HK-2 (cell line): ENCODE data around the gene PNKD.
"Not testable (repeated sequence)": the region's sequence is repeated elsewhere in the genome, so short reads cannot be mapped to it uniquely, and the experiment has no call there.

ENCODE experiments used
- DNase-seq: peaks from one replicate; pipeline ENCODE4 v3.0.0-alpha.2; 2018; ENCODE audit not compliant: unreplicated experiment

PNKD gene

DNA sequence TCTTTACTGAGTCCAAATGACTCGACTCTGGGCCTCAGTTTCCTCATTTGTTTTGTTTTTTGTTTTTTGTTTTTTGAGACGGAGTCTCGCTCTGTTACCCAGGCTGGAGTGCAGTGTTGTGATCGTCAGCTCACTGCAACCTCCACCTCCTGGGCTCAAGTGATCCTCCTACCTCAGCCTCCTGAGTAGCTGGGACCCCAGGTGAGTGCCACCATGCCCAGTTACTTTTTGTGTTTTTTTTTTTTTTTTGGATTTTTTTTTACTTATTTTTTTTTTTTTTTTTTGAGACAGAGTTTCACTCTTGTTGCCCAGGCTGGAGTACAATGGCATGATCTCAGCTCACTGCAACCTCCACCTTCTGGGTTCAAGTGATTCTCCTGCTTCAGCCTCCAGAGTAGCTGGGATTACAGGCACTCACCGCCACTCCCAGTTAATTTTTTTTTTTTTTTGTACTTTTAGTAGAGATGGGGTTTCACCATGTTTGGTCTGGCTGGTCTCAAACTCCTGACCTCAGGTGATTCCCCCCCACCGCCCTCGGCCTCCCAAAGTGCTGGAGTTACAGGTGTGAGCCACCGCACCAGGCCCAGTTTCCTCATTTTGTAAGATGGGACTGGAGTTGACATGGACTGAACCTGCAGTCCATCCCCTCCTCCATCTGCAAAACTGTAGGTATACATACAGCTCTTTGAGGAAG, 3.0 kb downstream of the PNKD start:
- not testable (repeated sequence) for DNase-seq

DNA sequence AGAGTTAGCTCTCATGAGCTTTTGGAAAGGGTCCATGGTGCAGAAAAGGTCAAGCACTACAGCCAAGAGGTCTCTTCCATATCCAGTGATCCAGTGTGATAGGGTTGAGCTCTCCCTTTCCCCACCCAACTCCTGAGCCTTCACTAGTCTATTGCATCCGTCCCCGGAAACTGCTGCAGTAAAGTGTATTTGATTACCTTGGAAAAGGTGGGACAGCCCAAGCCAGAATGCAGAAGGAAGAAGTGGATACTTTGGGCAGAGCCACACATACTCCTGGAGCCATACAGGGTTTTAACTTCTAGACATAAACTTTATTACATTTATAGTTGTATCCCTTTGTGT, 3.6 kb downstream of the PNKD start:
- DNase-seq = no peak

DNA sequence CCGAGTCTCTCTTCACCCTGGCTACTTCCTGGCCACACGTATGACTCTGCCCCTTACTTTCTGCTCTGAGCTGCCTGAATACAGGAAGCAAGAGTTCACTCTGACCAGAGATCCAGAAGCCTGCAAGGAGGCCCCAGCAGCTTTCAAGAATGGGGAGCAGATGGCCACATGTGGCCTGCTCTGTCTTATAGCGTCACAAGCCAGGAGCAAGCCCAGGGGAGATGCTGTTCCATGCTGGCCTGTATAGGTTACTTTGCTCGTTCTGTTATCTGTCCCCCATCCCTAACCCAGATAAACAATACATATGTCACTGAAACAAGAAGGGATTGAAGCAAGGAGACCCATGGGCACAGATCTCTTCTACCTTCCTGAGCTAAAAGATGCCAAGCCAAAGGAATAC, 4.3 kb downstream of the PNKD start:
- DNase-seq = no peak

DNA sequence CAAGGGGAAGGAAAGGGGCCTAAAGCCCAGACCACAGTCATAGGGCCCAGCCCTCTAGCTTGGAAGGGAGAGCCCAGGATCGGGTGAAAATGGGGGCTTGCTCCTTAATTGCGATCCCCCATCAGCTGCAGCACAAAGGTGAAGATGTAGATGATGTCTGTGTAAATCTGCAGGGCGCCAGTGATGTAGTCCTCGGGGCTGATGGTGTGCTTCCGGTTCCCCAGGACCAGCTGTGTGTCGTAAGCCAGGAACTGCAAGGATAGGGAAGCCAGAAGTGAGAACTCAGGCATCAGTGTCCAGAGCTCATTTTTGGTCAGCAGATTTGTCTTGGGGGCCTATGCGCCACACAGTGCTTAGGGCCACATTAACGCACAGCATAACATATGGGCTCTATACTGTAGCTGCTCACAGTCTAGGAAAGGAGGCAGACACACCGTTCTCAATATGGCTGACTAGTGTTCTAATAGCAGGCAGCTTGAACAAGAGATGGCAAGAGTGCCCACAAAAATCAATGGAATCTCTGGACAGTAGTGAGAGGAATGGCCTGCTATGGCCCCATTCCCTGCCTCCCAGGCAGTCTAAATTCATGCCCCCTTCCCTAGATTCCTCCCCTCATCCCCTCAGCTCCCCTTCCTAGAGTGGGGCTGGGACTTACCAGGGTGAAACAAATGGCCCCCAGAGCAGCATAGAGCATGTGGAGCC, 5.2 kb downstream of the PNKD start:
- no peak for DNase-seq

DNA sequence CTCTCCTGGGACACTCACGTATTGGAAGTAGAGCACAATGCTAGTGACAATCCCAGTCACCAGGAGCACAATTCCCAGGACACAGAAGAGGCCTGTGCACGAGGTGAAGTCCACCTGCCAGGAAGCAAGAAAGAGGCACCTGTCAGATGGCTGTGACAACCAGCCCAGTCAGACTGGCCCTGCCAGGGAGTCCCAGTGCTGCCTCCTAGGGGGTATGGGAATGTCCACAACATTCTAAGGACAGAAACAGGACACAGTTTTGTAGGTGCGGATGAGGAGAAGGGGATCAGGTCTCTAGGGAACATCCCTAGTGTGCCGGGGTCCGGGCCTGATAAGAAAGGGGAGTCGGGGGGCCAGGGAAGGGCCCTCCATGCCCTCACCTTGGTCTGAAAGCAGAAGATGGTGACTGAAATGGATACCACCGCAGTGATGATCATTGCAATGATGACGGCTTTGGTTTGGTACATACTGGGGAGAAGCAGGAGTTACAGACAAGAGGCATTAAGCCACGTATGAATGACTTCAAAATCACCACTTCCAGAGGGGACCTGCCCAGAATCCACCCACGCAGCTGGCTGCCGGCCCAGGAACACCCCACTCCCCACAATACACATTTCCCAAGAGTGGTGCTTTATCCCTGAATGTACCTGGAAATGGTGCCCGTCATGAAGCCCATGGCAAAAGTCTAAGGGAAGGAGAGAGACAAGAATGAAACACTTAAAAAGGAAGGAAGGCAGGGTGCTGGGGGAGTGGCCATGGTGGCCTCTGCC, 6.9 kb downstream of the PNKD start:
- no peak for DNase-seq

DNA sequence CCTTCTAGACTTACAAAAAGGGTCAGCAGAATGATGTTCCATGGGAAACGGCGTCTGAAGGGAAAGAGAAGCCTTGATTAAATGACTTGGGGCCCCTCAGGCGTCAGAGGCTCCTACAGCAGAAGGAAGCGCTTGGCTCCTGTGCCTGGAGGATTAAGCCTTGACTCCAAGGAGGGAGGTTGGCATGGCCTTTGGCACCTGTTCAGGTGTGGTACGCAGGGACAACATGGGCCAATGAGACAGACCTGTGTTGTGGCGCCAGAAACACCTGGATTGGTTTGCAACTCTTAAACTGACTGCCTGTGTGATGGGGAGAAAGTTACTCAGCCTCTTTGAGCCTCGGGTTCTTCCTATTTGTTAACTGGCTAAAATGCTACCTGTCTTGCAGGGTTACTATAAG, 7.6 kb downstream of the PNKD start:
- DNase-seq = no peak

DNA sequence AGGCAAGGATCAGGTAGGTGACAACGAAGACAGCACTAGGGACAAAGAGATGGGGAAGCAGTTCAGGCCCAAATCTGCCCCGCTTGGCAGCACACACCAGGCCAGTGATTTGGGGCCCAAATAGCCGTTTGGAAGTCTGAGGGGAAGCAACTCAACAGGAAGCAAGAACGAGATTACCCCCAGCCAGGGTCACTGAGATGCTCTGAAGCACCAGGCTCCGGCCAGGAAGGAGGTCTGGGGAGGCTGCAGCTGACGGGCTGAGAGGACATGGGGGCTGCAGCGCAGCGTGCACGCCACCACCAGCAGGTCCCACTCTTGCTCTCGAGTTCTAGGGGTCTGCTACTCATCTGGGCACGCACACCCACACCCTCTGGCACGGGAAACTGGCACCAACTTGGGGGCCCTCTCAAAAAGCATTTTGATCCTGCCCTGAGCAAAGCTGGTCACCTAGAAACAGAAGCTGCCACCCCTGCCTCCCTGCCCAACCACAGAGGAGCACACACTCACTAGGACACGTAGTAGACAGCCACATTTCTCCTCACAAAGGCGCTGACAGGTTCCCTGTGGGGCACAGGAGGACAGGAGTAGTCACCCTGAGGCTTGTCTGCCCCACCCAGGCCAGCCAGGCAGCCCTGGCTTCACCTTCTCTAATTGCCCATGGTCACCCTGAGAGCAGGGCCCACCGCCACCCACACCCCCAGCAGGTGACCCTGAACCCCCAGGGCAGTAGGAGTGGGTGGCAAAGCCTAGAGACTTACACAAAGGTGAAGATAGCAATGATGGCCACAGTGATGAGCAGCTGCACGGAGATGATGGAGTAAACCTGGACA, 8.4 kb downstream of the PNKD start:
- no peak for DNase-seq

DNA sequence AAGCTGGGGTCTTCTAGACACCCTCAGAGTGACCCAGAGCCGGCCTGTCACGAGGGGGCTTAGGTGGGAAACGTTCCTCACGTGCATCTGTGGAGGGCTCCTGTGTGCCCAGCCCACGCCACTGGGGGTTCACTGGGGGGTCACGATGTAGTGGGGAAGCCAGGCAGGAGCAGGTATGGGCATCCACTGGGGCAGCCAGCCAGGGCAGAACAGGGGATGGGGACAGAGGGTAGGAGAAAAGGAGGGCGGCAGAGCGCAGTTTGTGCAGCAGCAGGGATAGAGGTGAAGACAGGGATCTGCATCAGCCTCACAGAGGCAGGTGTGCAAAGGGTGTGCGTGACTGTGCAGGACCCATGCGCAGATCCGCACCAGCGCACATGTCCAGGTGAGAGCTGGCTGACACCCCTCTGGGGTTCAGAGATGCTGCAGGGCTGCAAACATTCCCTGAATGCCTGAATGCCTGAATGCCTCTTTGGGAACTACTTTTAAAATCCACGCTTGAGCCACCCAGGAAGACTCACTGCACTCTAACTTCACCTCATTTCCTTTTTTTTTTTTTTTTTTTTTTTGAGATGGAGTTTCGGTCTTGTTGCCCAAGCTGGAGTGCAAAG, 10.0 kb downstream of the PNKD start:
- no peak for DNase-seq

DNA sequence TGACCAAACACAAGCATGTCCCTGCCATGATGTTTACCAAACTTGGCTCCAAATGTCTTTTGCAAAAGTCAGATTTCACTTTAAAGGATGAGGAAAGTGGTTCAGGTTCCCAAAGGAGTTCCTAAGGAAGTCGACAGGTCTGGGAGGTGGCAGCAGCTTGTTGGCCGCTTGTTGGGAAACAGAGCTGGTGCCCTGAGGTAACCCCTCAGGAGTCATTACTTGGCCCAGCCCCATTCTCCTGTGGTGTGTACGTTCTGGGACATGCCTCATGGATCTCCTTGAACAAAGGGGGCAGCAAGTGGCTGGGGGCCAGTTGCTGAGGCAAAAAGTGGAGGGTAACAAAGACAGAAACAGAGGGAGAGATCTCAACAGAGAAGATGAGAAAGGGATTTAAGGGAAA, 11.1 kb downstream of the PNKD start:
- DNase-seq = no peak

DNA sequence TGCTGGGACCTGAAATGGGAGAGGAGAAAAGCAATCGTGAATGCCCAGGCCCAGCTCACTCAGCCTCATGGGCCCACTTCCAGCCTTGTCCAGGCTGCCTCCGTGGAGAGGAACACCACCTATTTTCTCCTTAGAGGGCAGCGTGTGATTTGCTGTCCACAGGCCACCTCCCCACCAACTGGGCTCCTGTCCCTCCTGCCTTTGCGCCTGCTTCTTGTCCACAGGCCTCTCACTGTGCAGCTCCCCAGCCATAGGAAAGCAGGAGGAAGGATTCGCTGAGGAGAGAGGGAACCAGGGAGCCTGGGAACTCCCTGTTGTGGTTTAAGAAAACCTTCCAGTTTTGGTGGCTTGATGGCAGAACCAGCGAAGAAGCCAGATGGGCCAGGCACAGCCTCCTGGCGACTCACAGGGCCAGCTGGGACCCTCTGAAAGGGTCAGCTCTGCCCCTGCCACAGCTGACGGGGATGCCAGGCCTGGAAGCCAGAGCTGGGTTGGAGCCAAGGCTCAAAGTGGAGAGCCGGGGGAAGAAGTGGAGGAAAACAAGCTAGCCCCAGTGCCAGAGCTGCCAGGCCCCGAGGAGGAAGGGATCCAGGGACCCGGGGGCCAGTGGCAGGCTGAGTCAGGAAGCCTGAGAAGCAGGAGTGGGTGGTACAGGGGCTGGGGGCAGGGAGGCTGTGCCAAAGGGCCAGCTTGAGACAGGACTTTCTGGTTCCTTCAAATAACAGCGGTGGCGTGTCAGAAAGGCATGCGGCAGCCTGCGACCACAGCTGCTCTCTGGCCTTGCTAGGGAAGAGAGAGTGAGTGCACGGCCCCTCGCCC, 12.1 kb downstream of the PNKD start:
- peak; percentile 77 for DNase-seq

DNA sequence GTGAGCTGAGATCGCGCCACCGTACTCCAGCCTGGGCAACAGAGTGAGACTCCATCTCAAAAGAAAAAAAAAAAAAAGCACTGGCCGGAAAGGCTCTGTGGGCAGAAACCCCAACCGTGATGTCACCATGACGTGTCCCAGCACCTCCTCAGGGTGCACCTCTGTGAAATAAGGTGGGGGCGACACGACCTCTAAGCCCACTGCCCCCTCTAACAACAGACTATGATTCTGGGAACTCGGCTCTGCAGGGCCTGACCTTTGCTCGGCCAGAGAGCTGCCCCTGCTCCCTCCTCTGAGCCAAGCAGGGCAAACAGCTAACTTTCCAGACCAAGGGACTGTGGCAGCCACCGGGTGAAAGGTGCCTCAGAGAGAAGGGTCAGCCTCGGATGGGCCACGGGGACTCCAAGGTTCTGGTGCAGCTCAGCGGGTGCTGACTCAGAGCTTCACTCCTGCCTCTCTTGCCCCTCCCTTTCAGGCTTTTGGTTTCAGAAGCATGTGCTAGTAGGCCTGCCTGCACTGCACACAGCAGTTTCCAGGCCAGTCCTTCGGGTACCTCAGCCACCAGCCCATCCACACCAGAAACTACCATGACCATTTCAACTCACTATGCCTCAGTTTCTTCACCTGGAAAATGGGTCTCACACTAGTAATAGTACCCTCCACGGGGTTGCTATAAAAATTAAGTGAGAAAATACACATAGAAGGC, 13.9 kb downstream of the PNKD start:
- DNase-seq = peak; percentile 74

DNA sequence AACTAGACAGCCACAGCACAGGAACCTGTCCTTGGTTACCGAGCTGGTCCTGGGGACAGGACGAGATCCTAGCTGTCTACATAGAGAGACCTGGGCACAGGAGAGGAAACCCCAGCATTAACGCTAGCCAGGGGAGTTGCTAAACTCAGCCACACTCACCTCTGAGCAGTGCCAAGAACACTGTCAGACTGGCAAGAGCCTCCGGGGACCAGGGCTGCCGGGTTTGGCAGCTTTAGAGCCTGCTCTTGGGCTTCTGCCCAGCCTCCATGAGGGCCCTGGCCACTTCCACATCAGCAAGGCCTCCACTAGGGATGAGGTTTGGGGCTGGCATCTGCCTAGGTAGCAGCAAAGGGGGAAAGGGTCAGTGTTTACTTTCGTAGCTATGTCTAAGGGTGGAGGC, 15.3 kb downstream of the PNKD start:
- no peak for DNase-seq

DNA sequence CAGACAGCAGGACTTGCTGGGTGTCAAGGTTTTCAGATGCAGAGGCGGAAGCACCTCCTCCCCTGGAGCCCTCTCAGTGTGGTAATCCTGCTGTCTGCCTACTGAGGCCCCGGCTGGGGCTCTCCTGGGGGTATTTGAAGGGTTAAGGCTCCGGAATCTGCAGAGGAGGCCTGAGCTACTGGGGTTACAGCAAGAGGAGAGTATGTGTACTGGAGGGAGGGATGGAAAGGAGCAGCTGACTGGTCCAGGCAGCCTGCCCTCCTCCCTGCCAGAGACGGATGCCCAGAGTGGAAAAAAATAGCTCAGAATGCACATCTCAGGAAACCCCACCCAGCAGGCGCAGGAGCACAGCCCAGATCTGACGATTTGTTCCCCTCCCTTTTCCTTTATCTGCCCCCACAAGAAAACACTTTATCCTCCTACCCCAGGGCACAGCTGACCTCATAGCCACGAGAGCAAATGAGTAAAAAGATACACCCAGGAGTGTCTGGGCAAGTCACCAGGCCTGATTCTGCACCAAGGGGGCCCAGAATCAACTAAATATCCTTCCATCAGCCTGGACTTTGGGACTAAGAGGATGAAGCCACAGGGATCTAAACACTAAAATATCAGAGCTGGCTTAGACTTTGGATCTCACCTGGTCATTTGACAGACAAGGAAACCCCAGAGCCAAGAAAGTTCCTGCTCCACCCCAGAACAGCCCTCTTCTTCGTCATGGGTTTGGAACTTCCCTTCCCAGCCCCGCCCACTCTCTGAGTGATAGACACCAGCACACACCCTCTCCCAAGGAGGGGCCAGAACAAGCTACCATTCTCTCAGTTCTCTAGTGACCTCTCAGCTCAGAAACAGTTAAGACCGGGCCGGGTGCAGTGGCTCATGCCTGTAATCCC, 16.5 kb downstream of the PNKD start:
- DNase-seq = peak; percentile 86

DNA sequence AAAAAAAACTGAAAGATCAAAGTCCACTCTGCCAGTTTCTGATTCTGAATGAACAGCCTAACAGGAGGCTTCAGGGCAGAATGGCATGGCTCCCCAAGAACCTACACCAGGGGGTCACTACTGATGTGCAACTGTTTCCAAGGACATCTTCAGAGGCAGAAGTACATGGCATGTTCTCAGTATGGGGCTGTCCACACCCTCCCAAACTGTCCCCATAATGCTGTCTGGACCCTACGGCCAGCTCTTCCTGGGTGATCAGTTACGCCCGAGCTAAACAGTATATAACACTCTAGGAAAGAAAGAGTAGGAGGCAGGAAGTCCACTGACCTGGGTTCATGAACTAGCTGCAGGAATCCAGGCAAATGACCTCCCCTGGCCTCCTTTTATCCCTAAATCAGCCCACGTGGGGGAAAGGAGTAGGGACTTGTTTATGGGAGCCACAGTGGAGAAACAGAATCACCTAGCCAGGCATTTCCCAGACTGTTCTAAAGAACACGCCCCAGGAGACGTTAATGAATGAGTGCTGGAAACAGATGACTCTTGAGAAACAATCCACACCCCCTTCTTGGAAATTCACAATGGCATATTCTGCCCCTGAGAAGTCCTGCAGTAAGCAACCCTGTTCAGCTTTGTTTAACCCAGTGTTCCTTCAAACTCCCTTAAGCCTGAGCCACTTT, 19.5 kb downstream of the PNKD start:
- no peak for DNase-seq

DNA sequence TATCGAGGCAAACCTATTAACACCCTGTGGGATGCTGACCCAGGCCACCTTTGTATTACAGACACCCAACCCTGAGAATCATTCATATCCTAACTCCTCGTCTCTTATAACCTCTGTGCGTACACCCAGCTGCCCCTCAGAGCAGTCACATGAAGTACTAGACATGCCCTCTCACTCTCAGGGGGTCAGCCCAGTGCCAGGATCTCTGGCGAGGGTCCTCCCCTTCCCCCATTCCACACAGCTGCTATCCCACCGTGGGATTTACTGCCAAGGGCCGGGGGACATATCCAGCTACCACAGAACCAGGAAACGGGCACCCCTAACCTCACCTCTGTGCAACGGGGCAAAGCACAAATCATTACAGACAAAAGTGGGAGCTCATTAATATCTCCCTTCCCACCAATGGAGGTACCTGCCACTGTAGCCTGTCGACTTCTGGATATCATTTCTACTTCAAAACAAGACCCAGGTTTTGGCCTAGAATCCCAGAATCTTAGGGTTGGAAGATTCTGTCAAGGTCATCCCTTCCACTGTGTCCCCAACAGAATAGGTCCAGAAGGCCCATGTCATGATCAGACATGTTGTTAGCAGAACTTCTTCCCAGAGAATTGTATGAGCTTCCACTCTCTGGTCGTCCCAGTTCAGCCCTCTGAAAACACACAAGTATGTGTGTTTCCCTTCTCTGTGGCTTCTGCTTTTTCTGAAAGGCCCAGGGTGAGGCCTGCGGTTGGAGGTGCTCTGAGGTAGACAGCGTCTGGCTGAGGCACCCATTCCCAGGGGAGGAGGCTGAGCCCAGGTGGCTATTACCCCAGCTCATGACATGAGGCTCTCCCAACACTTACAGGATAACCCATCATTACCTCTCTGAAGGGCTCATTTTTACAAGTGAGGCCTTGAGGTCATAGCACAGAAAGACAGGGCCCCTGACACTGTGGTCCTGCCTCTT, 20.3 kb downstream of the PNKD start:
- DNase-seq = no peak

DNA sequence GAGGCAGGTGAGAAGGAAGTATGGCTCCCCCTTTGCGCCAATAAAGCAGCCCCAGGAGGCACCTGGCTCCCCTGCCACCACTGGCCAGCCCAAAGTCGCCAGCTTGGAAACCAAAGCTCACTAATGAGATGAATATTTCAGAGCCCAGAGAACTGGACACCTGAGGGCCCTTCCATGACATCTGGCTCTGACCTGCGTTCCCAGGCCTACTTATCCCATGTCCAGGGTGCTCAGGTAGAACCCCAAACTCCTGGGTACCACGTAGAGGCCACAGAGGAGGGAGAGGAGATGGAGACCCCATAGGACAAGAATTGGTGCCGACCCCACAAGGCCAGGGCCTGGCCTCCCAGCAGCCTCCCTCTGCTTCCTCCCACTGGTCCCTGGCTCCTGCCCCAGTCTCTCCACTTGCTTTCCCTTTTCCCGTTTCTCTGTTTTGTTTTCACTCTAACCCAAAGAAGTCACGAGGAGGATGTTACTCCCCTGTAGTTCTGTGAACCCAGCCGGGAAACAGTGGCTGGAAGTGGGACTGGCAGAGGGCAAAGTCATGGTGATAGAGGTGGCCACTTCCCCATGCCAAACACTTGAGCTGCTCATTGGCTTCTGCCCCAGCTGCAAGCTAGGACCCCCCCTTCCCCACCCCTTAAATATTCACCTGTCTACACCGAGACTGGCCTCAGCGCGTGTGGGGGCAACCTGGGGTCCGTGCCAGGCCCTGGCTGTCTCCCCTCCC, 21.2 kb downstream of the PNKD start:
- no peak for DNase-seq
